Measurements from ENCODE around the gene AGAP1. TPM values are rescaled to one million over a fixed set of nuclear protein-coding genes. Genes with fewer than 3 reads are reported as not detected.

Gene AGAP1
- polyA plus RNA-seq, 1 donor from 2014 or later: 17.4 TPM

DNA sequence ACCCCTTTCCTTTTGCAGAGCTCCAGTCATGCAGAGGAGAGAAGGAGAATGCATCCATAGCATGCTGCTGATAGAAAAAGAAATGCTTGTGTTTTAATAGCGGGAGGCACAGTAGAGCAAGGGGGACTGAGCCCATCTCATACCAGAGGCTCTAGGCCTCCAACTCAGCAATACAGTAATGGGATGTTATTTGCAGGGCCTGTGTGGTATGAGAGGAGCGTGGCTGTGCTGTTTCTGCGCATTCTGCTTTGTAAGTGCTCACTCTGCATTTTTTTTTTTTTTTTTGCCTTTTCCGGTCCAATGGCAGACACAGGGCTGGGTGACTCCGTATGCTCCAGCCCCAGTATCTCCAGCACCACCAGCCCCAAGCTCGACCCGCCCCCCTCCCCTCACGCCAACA, 474.3 kb downstream of the AGAP1 start:
- Histone ChIP-seq H3K27me3 (ENCODE audit: insufficient read depth, low read depth, low read length) (no peaks in the 10 kb centered on the region), H3K9me2 (ENCODE audit: insufficient read depth, low read length) (no peaks in the 10 kb centered on the region), H2AFZ (ENCODE audit: low read depth, low read length) (no peak overlapping the region), H3K27ac (ENCODE audit: low read length) (no peak overlapping the region), H4K20me1 (ENCODE audit: insufficient read depth) (no peaks in the 10 kb centered on the region), H3K36me3 (ENCODE audit: insufficient read depth, low read length) (no peaks in the 10 kb centered on the region), H3K4me2 (ENCODE audit: low read length) (no peak overlapping the region), H3F3A (ENCODE audit: insufficient read depth, low read length, poor library complexity, severe bottlenecking) (no peaks in the 10 kb centered on the region), H3K4me3 (ENCODE audit: low read length) (no peak overlapping the region), H3K9me3 (ENCODE audit: low read length) (no peaks in the 10 kb centered on the region), H3K9ac (ENCODE audit: low read length) (no peak overlapping the region), H3K79me2 (replicated peaks; ENCODE audit: insufficient read depth, low read length) (no peaks in the 10 kb centered on the region)
- TF ChIP-seq TAF1 (IDR thresholded peaks at IDR 0.05; ENCODE audit: low read depth): no peak
- no peak for TF ChIP-seq MXI1 (conservative IDR thresholded peaks at IDR 0.05; ENCODE audit: poor library complexity, severe bottlenecking)
- no peak for TF ChIP-seq EZH2 (IDR thresholded peaks at IDR 0.05; ENCODE audit: borderline replicate concordance, insufficient read depth, low read length, poor library complexity, severe bottlenecking)
- TF ChIP-seq, protein P1, sequence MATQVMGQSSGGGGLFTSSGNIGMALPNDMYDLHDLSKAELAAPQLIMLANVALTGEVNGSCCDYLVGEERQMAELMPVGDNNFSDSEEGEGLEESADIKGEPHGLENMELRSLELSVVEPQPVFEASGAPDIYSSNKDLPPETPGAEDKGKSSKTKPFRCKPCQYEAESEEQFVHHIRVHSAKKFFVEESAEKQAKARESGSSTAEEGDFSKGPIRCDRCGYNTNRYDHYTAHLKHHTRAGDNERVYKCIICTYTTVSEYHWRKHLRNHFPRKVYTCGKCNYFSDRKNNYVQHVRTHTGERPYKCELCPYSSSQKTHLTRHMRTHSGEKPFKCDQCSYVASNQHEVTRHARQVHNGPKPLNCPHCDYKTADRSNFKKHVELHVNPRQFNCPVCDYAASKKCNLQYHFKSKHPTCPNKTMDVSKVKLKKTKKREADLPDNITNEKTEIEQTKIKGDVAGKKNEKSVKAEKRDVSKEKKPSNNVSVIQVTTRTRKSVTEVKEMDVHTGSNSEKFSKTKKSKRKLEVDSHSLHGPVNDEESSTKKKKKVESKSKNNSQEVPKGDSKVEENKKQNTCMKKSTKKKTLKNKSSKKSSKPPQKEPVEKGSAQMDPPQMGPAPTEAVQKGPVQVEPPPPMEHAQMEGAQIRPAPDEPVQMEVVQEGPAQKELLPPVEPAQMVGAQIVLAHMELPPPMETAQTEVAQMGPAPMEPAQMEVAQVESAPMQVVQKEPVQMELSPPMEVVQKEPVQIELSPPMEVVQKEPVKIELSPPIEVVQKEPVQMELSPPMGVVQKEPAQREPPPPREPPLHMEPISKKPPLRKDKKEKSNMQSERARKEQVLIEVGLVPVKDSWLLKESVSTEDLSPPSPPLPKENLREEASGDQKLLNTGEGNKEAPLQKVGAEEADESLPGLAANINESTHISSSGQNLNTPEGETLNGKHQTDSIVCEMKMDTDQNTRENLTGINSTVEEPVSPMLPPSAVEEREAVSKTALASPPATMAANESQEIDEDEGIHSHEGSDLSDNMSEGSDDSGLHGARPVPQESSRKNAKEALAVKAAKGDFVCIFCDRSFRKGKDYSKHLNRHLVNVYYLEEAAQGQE (IDR thresholded peaks at IDR 0.05; ENCODE audit: borderline replicate concordance): no peak
- no peak for TF ChIP-seq EP300 (conservative IDR thresholded peaks at IDR 0.05; ENCODE audit: poor library complexity, severe bottlenecking)
- TF ChIP-seq, protein P2, sequence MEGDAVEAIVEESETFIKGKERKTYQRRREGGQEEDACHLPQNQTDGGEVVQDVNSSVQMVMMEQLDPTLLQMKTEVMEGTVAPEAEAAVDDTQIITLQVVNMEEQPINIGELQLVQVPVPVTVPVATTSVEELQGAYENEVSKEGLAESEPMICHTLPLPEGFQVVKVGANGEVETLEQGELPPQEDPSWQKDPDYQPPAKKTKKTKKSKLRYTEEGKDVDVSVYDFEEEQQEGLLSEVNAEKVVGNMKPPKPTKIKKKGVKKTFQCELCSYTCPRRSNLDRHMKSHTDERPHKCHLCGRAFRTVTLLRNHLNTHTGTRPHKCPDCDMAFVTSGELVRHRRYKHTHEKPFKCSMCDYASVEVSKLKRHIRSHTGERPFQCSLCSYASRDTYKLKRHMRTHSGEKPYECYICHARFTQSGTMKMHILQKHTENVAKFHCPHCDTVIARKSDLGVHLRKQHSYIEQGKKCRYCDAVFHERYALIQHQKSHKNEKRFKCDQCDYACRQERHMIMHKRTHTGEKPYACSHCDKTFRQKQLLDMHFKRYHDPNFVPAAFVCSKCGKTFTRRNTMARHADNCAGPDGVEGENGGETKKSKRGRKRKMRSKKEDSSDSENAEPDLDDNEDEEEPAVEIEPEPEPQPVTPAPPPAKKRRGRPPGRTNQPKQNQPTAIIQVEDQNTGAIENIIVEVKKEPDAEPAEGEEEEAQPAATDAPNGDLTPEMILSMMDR (IDR thresholded peaks at IDR 0.05; ENCODE audit: poor library complexity, severe bottlenecking): no peak
- no peak for TF ChIP-seq SMC3 (conservative IDR thresholded peaks at IDR 0.05; ENCODE audit: poor library complexity)
- no peak for TF ChIP-seq RAD21 (conservative IDR thresholded peaks at IDR 0.05)

DNA sequence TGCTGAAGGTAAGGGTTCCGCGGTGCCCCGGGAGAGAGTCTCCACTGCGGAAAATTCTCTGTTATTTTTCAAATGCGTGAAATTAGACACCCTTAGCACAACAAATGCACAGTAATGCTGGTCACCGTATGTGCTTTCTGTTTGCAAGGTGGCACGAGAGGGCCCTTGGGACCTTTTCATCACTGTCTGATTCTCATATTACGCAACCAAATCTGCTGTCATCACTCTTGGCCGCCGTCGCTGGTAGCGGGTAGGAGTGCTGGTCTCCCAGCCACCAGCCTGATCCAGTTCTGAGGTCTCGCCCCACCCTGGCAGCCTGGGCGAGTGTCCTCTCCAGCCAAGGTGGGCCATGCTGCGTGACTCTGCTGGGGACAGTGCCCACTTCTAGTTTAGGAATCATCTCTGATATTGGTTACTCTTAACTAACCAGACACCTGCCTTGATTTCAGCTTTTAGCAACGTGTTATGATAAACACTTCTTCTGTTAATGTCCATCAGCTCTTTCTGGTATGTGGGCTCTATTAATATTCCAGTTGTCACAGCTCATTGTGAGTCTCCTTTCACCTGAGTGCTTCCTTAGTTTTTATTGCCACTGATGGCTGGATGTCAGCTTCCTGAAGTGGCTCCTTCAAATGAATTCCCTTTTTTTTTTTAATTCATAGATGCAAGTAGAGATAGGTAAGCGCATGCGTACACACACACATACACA, 474.9 kb downstream of the AGAP1 start:
- H3K4me2 ChIP-seq (ENCODE audit: low read length): no peak overlapping the region
- H3K36me3 ChIP-seq (ENCODE audit: insufficient read depth, low read length): no peaks in the 10 kb centered on the region
- no peak for TF ChIP-seq POLR2AphosphoS5 (IDR thresholded peaks at IDR 0.05)
- TF ChIP-seq TAF1 (IDR thresholded peaks at IDR 0.05; ENCODE audit: low read depth): no peak
- no peak for TF ChIP-seq MXI1 (conservative IDR thresholded peaks at IDR 0.05; ENCODE audit: poor library complexity, severe bottlenecking)
- no peak for TF ChIP-seq SMC3 (conservative IDR thresholded peaks at IDR 0.05; ENCODE audit: poor library complexity)
- no peak for TF ChIP-seq EP300 (conservative IDR thresholded peaks at IDR 0.05; ENCODE audit: poor library complexity, severe bottlenecking)
- TF ChIP-seq, protein P2 (IDR thresholded peaks at IDR 0.05; ENCODE audit: poor library complexity, severe bottlenecking): no peak
- H3K27me3 ChIP-seq (ENCODE audit: insufficient read depth, low read depth, low read length): no peaks in the 10 kb centered on the region
- H2AFZ ChIP-seq (ENCODE audit: low read depth, low read length): no peak overlapping the region
- H3K4me3 ChIP-seq (ENCODE audit: low read length): no peak overlapping the region
- no peaks in the 10 kb centered on the region for H3K79me2 ChIP-seq (replicated peaks; ENCODE audit: insufficient read depth, low read length)
- H3K9ac ChIP-seq (ENCODE audit: low read length): no peak overlapping the region
- no peaks in the 10 kb centered on the region for H3F3A ChIP-seq (ENCODE audit: insufficient read depth, low read length, poor library complexity, severe bottlenecking)
- no peaks in the 10 kb centered on the region for H3K9me2 ChIP-seq (ENCODE audit: insufficient read depth, low read length)
- H4K20me1 ChIP-seq (ENCODE audit: insufficient read depth): no peaks in the 10 kb centered on the region
- H3K27ac ChIP-seq (ENCODE audit: low read length): no peak overlapping the region
- H3K9me3 ChIP-seq (ENCODE audit: low read length): no peaks in the 10 kb centered on the region

Measured in neural cell (in vitro differentiated cells).